Ishikawa (cell line): Measurements from ENCODE around the gene SLAMF8.

Experiments
- CEBPB ChIP-seq: IDR thresholded peaks from 2 replicates; pipeline ENCODE4 v1.6.1; 2012
- CREB1 ChIP-seq: IDR thresholded peaks from 2 replicates; pipeline ENCODE4 v1.6.1; 2012; ENCODE audit warnings: low read depth
- EGR1 ChIP-seq: IDR thresholded peaks from 2 replicates; pipeline ENCODE4 v1.6.1; 2012
- EP300 ChIP-seq: IDR thresholded peaks from 2 replicates; pipeline ENCODE4 v1.6.1; 2012; ENCODE audit warnings: borderline replicate concordance
- FOXM1 ChIP-seq: IDR thresholded peaks from 2 replicates; pipeline ENCODE4 v1.6.1; 2012; ENCODE audit warnings: low read depth, borderline replicate concordance
- MAX ChIP-seq: IDR thresholded peaks from 2 replicates; pipeline ENCODE4 v1.6.1; 2012
- NFIC ChIP-seq: IDR thresholded peaks from 2 replicates; pipeline ENCODE4 v1.6.1; 2012
- RAD21 ChIP-seq: IDR thresholded peaks from 2 replicates; pipeline ENCODE4 v1.6.1; 2012; ENCODE audit warnings: low read depth
- TAF1 ChIP-seq: IDR thresholded peaks from 2 replicates; pipeline ENCODE4 v1.6.1; 2012; ENCODE audit warnings: low read depth, mild to moderate bottlenecking
- TCF12 ChIP-seq: IDR thresholded peaks from 2 replicates; pipeline ENCODE4 v1.6.1; 2012; ENCODE audit warnings: low read depth
- TEAD4 ChIP-seq: IDR thresholded peaks from 2 replicates; pipeline ENCODE4 v1.6.1; 2012
- USF1 ChIP-seq: IDR thresholded peaks from 2 replicates; pipeline ENCODE4 v1.6.1; 2012
- YY1 ChIP-seq: IDR thresholded peaks from 2 replicates; pipeline ENCODE4 v1.6.1; 2012; ENCODE audit warnings: low read depth
- ZBTB7A ChIP-seq: IDR thresholded peaks from 2 replicates; pipeline ENCODE4 v1.6.1; 2012; ENCODE audit warnings: low read depth
- TF ChIP-seq, protein P1 (sequence below): IDR thresholded peaks from 2 replicates; pipeline ENCODE4 v1.6.1; 2012; ENCODE audit warnings: low read depth, mild to moderate bottlenecking

Gene SLAMF8

GRCh38 chr1:159869173-159869572 lies 42.5 kb downstream of the SLAMF8 start:
- TF ChIP-seq EGR1 = no peak

- TF ChIP-seq CREB1 = no peak
- no peak for TF ChIP-seq TCF12
- no peak for TF ChIP-seq EGR1
- no peak for TF ChIP-seq TEAD4
- no peak for TF ChIP-seq FOXM1
Measured at GRCh38 chr1:159869607-159870006, 42.9 kb downstream of the SLAMF8 start.

GRCh38 chr1:159870704-159871103 lies 44.0 kb downstream of the SLAMF8 start:
- TF ChIP-seq CEBPB (no peak), ZBTB7A (no peak), EGR1 (no peak), RAD21 (no peak)

- TF ChIP-seq USF1 (no peak), RAD21 (no peak), EP300 (no peak), NFIC (no peak), CREB1 (no peak), TEAD4 (no peak), ZBTB7A (no peak), TAF1 (no peak), FOXM1 (no peak), CEBPB (no peak), MAX (no peak), YY1 (no peak), EGR1 (no peak), TCF12 (no peak)
- TF ChIP-seq, protein P1, sequence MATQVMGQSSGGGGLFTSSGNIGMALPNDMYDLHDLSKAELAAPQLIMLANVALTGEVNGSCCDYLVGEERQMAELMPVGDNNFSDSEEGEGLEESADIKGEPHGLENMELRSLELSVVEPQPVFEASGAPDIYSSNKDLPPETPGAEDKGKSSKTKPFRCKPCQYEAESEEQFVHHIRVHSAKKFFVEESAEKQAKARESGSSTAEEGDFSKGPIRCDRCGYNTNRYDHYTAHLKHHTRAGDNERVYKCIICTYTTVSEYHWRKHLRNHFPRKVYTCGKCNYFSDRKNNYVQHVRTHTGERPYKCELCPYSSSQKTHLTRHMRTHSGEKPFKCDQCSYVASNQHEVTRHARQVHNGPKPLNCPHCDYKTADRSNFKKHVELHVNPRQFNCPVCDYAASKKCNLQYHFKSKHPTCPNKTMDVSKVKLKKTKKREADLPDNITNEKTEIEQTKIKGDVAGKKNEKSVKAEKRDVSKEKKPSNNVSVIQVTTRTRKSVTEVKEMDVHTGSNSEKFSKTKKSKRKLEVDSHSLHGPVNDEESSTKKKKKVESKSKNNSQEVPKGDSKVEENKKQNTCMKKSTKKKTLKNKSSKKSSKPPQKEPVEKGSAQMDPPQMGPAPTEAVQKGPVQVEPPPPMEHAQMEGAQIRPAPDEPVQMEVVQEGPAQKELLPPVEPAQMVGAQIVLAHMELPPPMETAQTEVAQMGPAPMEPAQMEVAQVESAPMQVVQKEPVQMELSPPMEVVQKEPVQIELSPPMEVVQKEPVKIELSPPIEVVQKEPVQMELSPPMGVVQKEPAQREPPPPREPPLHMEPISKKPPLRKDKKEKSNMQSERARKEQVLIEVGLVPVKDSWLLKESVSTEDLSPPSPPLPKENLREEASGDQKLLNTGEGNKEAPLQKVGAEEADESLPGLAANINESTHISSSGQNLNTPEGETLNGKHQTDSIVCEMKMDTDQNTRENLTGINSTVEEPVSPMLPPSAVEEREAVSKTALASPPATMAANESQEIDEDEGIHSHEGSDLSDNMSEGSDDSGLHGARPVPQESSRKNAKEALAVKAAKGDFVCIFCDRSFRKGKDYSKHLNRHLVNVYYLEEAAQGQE = no peak
Measured at GRCh38 chr1:159872891-159873290, 46.2 kb downstream of the SLAMF8 start.

GRCh38 chr1:159873530-159874143 lies 47.0 kb downstream of the SLAMF8 start:
- no peak for TF ChIP-seq ZBTB7A
- TF ChIP-seq MAX = no peak
- TF ChIP-seq USF1 = no peak
- TF ChIP-seq NFIC = no peak
- TF ChIP-seq TEAD4 = no peak
- no peak for TF ChIP-seq RAD21
- TF ChIP-seq EP300 = no peak
- TF ChIP-seq EGR1 = no peak
- no peak for TF ChIP-seq TAF1
- TF ChIP-seq FOXM1 = no peak
- no peak for TF ChIP-seq TCF12
- TF ChIP-seq CEBPB = no peak
- TF ChIP-seq YY1 = no peak
- TF ChIP-seq CREB1 = no peak
- TF ChIP-seq, protein P1 = no peak

DNA sequence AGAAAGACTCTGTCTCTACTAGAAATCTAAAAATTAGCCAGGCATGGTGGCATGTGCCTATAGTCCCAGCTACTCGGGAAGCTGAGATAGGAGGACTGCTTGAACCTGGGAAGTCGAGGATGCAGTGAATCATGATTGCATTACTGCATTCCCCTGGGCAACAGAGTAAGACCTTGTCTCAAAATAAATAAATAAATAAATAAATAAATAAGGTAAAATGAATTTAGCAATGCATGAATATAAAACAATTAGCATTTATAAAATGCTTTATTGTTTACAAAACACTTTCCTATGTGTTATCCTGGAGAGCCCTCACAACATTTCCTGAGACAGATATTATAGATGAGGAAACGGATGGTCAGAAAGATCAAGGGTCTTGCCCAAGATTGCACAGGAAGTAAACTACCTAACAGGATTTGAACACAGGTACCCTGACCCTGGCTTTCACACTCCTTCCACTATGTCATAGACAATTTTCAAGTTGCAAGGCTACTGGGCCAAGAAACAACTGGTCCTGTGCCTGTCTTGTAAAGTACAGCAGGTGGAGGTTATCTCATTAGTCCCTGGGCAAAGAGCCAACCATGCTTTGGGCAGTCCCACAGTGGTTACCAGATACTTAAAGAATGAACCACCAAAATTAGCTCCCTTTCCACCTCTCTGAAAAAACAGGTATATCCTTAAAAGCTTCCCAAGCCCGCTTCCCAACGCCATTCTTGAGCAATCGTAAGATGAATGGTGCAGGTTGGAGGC lies 51.2 kb downstream of the SLAMF8 start:
- TF ChIP-seq TAF1 (no peak), TEAD4 (no peak), TCF12 (no peak), EP300 (no peak), CEBPB (no peak), CREB1 (no peak), USF1 (no peak), YY1 (no peak), ZBTB7A (no peak), FOXM1 (no peak), MAX (no peak), NFIC (no peak), EGR1 (no peak), RAD21 (no peak)
- TF ChIP-seq, protein P1 = no peak
